ENCODE data around the gene PKLR.

PKLR gene

DNA sequence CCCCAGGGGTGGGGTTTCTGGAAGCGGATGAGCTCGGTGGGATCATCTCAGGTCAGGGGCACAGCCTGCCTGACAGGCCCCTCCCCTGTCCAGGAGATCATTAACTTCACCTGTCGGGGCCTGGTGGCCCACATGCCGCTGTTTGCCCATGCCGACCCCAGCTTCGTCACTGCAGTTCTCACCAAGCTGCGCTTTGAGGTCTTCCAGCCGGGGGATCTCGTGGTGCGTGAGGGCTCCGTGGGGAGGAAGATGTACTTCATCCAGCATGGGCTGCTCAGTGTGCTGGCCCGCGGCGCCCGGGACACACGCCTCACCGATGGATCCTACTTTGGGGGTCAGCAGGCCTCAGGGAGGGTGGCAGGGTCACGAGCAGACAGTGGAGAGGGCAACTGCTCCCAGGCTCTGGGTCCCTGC lies 15.6 kb downstream of the PKLR start:
- DNase-seq (ENCODE audit: low read depth, low spot score) = no peak

DNA sequence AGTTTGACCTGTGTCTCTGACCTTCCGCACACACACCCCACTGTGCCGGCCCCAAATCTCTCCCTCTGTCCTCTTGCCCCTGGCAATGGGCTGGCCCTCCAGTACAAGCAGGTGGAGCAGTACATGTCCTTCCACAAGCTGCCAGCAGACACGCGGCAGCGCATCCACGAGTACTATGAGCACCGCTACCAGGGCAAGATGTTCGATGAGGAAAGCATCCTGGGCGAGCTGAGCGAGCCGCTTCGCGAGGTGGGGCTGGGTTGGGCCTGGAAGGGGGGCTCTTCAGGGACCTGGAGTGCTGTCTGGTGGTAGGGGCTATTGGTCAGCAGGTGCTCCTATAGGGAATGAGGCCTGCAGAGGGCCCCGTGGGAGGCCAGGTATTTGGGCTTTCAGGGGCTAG lies 16.2 kb downstream of the PKLR start:
- DNase-seq (ENCODE audit: low read depth, low spot score) = no peak

DNA sequence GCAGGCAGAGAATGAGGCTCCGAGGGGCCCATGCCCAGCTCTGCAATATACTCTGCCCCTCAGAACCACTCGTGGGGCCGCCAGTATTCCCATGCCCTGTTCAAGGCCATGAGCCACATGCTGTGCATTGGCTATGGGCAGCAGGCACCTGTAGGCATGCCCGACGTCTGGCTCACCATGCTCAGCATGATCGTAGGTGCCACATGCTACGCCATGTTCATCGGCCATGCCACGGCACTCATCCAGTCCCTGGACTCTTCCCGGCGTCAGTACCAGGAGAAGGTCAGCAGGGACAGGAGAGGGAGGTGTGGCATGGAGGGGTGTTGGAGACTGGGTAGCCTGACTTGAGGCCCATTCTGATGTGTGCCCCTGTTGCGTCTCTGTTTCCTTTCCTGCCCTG lies 16.8 kb downstream of the PKLR start:
- no peak for DNase-seq (ENCODE audit: low read depth, low spot score)

DNA sequence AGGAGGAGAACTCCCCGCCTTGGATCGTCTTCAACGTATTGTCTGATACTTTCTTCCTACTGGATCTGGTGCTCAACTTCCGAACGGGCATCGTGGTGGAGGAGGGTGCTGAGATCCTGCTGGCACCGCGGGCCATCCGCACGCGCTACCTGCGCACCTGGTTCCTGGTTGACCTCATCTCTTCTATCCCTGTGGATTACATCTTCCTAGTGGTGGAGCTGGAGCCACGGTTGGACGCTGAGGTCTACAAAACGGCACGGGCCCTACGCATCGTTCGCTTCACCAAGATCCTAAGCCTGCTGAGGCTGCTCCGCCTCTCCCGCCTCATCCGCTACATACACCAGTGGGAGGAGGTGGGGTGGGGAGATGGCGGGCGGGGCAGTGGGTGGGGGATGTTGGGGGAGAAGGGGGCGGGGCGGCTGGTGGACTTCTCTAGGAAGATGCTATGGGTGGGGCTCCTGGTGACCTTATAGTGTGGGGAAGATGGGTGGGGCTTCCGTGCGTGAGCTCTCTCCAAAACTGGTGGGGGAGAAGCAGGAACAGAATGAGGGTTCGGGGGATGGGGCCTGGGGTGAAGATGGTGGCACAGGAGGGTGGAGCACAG lies 18.6 kb downstream of the PKLR start:
- no peak for DNase-seq (ENCODE audit: low read depth, low spot score)

DNA sequence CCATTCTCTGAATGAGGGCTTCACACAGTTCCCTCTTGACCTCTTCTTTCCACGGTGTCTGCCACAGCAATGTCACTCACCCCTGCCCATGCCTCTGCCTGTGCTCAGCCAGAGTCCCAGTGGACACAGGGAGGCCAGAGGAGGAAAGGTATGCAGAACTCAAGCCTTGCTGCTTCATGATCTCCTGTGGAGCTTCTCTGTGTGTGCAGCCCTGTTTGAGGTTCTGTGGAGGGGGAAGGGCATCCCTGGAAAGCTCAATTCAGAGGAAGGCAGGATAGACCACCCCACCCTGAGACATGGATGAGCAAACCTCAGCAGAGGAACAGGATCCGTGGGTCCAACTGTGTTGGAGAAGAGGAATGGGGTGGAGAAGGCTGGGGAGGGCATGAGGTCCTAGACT lies 22.0 kb downstream of the PKLR start:
- no peak for DNase-seq (ENCODE audit: low read depth, low spot score)

DNA sequence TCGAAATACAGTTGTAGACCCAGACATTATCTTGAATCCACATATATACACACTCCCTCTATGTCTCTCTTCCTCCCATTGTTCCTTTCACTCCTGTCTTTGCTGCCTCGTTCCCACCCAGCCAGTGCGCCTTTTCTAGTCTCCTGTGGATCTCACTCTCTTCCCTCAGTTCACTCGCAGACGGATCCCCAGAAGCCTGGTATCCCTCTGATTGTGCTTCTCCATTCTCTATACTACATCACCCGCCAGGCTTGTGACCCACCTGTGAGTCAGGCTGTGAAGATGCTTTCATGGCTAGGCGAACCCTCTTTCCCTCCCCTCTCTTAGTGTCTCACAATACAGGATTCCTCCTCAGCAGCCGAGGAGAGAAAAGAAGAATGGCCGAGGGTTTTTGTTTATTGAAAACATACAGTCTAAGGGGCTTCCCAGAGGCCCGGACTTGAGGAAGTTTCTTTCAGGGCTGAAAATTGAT lies 22.5 kb downstream of the PKLR start:
- no peak for DNase-seq (ENCODE audit: low read depth, low spot score)

DNA sequence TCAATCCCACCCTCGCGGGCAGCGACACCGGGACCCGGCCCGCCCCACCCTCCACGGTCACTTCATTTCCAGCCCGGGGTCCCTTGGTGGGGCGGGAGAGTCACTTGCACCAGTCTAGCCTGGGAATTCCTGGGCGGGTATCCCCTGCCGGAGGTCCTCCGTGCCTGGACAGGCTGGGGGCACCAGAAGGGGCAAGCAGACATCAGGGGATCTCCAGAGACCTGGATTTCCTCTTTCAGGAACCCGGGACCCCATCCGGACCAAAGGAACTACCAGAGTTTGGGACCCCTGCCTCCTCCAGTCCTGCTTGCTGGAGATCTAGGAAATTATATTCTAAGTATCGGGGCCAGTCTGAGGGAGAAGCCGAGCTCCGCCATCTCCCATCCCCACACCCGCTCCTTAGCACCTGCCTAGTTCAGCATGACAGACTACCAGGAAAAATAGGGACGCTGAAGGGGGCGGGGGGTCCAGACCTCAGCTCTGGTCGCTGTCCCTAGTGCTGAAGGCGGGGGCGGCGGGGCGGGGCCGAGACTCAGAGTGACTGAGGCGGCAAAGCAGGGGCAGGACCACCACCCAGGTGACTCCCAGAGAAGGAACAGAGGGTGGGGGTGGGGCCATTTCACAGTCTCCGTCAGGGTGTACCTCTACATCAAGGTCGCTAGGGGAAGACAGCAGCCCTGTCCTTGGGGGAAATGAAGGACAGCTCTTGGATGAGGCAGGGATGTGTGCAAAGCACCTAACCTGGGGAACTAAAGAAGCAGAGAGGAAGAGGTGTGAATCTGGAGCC lies 23.1 kb downstream of the PKLR start:
- DNase-seq (ENCODE audit: low read depth, low spot score) = peak; percentile 91

DNA sequence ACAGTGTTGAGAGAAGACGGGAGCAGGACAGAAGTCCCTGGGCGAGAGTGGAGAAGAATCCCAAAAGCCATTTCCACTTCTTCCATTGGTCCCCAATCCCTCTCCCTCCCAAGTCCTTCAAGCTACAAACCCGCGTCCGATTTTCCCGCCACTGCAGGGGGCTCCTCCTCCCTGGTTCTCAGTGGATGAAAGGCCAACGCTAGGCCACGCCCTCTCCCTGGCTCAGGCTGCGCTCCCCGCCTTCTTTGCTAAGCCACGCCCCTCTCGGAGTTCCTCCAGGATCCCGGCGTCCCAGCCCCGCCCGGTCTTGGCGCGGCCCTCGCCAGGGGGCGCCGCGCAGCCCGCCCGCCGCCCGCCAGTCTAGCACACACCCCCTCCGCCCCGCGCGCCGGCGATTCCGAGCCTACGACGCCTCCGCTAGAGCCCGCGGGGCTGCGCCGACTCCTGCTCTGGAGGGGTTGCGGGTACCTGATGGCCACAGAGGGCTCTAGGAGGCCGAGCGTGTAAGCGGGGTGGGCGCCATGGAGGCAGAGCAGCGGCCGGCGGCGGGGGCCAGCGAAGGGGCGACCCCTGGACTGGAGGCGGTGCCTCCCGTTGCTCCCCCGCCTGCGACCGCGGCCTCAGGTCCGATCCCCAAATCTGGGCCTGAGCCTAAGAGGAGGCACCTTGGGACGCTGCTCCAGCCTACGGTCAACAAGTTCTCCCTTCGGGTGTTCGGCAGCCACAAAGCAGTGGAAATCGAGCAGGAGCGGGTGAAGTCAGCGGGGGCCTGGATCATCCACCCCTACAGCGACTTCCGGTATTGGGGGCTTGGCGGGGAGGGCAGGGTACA lies 24.0 kb downstream of the PKLR start, which contains the start of gene HCN3:
Gene HCN3, plus strand, starts transcription at position 394 of the 832 bp plus-strand sequence. Its CDS starts 128 bp downstream, at position 522.
- DNase-seq (ENCODE audit: low read depth, low spot score) = peak; percentile 93

DNA sequence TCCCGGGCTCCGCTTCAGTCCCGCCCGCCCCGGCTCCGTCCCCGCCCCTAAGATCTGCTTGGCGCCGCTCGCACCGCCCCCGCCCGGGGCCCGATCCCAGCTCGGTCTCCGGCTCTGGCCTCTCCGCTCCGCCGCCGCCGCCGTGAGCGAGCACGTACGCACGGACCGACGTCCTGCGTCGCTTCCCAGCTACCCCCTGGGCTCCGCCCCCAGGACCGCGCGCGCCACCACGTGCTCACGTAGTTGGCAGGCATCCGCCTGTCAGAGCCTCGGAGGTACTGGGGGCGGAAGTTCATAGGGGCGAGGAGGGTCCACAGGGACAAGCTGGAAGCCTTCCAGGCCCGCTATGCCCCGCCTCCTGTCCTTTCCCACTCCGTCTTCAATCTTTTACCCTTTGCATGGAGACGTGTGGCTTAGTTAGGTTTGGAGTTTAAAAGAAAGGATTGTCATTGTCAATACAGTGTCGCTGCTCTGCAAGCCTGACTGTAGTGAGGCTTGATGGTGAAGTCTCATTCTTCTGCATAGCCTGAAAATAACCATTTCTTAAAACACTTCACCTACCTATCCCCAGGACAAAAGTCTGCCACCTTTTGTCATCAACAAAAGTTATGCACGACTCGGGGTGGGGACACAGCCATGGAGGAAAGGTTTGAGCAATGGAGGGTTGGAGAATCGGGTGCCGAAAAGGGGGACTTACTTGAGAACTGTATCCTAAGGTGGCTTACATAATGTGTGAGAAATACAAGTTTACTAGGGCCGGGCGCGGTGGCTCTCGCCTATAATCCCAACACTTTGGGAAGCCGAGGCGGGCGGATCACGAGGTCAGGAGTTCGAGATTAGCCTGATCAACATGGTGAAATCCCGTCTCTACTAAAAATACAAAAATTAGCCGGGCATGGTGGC lies 27.6 kb downstream of the PKLR start, which contains the start of gene CLK2:
Gene CLK2, minus strand, starts transcription at position 162 of the 903 bp plus-strand sequence. CDS start 2,527 bp downstream, outside the sequence.
- peak; percentile 93 for DNase-seq (ENCODE audit: low read depth, low spot score)

DNA sequence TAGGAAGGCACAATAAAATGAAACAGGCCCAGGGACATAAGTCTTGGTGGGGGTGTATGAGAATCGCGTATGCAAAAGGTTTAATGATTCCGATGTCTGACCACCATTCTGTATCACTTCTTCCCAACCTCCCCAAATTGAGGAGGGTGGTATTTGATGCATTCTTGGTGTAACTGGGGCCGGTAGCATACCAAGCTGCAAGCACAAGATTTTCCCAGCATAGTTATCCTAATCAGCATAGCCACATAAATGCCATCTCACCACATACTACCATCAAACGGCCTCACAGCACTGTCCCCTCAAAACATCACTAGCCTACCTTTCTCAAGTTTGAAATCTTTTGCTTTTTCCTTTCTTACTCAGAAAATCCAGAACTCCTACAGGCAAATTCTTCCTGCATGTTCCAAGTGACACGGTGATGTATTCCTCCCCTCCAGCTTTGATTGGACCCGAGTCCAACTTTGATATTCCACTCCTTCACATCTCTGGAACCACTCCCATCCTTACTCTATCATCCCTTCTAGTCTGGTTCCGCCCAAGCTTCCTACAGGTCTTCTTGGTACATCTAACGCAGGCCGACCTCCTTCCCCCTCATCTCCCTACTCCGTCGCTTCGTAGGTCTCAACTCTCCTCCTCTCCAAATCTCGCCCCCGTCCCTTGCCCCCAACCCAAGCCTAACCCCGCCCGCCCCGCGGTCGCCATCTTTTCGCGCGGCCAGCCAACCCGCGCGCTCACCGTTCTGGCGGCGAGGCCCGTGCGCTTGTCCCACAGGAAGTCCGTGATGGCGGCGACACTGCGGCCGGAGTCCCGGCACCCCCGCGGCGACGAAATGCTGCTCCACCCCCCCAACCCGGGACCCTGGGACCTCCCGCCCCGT lies 28.5 kb downstream of the PKLR start:
- DNase-seq (ENCODE audit: low read depth, low spot score) = no peak

DNA sequence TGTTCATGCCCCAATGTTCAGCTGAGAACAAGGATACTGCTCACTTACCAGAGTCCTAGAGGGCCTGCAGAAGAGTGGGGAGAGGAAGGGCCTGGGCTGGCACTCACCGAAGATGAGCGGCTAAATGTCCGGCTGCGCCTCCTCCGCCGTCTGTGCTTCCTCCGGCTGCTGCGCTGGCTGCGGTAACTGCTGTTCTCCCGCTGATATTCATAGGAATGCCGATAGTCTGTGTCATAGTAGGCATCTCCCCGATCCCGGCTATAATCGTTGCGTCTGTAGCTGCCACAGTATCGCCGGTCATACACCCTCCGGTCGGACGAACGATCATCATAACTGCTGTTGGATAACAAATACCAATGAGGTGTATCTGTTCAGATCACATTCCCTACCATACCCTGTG lies 31.9 kb downstream of the PKLR start:
- no peak for DNase-seq (ENCODE audit: low read depth, low spot score)

DNA sequence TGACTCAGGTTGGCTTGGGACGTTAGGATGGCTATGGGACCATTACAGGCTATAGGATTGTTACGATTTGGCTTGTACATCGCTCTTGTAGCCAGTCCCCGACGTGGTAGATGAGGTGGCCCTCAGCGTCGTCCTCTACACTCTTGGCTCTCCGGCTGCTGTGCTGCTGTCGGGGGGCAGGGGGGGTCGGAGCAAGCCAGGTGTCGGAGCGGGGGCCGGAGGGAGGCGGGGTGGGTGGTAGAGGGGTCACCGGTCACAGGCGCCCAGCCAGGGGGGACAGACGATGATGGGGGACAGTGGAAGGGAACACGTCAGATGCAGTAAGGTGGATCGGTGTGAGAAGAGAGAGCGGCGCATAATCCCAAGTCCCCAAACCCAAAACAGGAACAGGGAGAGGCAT lies 32.6 kb downstream of the PKLR start:
- no peak for DNase-seq (ENCODE audit: low read depth, low spot score)

DNA sequence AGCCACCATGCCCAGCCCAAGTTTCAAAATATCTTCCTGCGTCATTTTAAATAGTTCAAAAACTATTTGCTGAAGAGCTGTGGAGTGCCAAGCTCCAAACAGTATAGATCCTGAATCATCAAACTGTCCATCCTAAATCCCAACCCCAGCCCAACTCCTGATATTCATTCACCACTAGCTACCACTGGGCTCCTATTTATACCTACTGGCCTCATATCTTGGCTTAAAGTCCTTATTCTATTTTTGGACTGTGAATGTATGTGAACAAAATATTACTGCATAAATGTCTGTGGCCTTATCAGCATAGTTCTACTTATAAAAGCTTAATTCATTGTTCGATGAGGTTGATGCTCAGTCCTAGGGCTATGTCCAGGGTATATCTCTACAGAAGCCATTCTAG lies 33.9 kb downstream of the PKLR start:
- DNase-seq (ENCODE audit: low read depth, low spot score) = no peak

DNA sequence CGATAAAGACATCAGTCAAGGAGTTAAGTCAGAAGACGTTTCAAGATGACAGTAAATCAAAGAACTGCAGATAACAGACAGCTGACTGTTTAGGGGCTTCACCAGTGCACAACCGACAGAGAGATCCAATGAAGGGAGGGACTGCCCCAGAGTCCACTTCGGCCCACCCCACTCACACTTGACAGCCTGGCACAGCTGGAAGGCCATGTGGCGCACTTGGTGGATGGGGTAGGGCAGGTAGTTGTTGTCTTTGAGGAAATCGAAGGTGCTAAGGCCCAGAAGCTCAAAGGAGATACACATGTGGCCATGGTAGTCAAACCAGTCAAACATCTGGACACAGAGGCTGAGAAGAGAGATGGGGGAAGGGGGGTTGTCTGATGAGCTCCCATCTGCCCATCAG lies 34.7 kb downstream of the PKLR start:
- DNase-seq (ENCODE audit: low read depth, low spot score) = no peak

DNA sequence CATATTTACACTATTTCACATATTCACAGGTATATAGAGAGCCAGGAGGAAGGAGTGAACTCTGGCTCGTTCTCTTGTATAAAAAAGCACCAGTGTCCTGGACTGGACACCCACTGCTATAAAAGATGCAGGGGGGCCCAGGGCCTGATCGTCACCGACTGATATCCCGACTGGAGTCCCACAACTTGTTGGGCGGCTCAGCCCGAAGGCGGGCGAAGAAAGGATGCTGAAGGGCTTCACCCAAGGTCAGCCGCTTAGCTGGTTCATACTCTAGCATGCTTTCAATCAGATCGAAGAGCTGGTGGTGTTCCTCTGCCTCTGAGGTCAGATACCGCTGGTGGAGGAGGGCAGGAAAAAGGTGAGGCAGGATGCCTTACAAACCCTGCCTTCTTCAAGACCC lies 38.2 kb downstream of the PKLR start:
- no peak for DNase-seq (ENCODE audit: low read depth, low spot score)

DNA sequence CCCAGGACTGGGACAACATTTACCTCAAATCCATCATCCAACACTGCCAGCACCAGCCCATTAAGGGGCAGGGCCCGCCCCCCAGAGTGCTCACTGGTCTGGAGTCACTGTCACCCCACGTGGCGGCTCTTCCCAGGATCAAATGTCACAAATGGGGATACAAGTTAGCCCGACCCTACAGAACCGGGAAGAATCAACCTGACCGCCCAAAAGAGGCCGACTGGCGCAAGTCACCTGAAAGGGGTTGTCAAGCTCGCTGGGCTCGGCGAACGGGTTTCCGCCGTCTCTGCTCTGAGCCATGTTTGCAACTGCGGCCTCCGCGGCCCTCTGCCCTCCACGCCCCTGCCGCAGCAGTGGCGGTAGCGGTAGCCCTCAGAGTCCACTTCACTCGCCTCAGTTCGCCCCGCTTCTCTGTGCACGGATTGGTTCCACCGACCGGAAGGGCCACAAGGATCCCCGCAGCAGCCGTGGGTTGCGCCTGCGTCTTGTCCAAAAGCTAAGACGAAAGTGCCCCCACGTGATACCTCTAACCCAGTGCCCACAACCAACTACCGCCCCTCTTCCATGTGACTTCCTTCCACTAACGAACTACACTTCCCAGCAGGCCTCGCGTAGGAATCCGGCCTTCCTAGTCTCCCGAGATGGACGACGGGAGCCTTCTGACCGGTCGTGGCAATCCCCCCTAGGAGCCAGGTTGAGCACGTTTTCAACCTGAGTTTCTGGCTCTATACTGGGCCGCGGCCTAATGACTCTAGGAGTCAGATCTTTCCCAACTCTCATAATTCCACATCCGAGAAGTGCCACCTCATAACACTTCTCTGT lies 39.2 kb downstream of the PKLR start, which contains the start of gene SCAMP3:
Gene SCAMP3, minus strand, starts transcription at position 509 of the 822 bp plus-strand sequence. Its CDS starts 209 bp downstream, at position 300.
- DNase-seq (ENCODE audit: low read depth, low spot score) = peak; percentile 99

DNA sequence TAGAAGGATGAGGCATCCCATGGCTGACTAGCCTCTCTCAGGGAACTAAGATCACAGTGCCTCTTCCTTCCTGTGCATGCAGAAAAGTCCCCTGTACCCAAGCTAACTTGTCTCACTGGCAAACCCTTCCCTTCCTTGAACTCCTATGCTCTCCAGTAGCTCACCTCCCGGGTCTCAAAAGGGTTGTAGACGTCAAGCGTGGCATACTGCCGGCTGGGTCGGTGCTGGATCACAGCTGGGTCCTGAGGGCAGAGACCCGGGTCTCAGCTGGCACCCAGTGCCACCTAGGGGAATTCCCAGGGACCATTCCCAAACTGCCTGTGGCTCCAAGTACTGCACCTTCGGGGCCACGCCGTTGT lies 39.8 kb downstream of the PKLR start:
- no peak for DNase-seq (ENCODE audit: low read depth, low spot score)

DNA sequence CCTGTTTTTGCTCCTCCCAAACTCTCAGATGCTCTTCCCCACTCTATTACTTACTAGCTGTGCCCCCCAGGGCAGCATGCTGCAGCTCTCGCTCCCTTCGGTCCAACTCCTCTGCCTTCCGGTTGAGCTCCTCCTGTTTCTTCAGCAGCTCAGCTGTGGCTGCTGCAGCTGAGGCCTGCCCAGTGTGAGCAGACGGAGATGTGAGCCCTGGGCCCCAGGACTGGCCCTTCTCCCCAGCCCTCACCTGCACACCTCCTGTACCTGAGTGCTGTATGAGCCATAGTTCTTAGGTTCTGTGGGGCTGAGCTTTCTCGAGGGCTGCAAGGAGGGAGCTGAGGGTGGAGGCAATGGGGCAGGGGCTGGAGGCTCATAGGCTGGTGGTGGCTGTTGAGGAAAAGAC lies 41.0 kb downstream of the PKLR start:
- no peak for DNase-seq (ENCODE audit: low read depth, low spot score)
